GM18858 (cell line): ENCODE results near the gene GALNT18.
A peak's percentile ranks its signal among the peaks of the same experiment; 100 is the strongest.
"Not testable (repeated sequence)": the region's sequence is repeated elsewhere in the genome, so short reads cannot be mapped to it uniquely, and the experiment has no call there.

Source experiments
- ATAC-seq: cut with Tn5 transposase; IDR thresholded peaks from one replicate; pipeline ENCODE4 v1.9.1; 2021; ENCODE audit not compliant: unreplicated experiment

GALNT18 gene

DNA sequence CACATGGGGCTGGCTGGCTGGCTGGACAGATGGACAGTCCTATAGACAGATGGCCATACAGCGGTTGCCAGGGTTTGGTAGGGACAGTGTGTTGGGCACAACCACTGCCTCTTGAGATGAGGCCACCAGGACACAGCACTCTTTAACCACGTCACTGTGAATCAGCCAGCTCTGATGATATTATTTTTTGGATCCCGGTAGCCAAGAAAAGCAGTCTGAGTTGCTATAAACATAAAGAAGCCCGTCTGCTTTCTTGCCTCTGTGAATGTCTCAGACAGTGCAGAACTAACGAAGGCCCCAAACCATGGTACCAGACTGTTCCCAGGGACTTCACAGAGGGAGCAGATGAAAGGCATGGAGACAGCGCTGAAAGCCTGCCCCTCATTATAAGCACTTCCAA lies 152.9 kb downstream of the GALNT18 start:
- no peak for ATAC-seq

DNA sequence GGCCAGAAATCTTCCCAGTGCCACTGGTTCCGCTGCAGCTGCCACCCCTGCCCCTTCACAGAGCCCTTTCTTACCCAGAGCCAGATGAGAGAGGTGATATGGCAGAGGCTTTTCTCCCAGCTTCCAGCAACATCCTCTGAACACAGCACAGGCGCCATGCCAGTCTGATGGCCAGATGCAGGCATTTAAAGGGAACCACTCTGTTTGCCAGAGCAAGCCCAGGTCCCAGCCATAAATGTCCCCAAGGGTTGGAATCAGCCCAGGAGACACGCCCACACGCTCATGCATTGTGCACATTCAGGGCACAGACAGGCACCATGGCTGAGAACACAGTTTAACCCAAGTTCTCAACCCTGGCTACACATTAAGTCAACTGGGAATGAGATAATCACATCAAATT lies 154.5 kb downstream of the GALNT18 start:
- ATAC-seq = no peak

- ATAC-seq = no peak
Observed at GRCh38 chr11:11464555-11464954, 157.2 kb downstream of the GALNT18 start.

DNA sequence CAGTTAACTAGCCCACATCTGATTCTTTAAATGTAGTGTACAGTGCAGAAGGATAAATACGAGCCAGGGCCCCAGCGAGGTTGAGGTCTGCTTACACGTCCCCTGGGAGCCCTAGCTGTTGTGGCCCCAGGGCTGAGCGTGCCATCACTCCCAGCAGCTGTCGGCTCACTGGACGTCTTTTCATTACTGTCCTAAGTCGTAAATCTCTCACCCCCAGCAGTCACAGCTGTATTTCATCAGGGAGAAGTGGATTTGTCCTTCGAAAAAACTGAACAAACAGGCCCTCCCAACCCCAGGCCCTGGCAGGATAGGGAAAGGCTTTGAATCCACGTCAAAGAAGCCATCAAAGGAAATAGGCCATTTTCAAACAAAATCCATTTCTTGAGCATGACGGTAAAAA lies 158.4 kb downstream of the GALNT18 start:
- no peak for ATAC-seq

DNA sequence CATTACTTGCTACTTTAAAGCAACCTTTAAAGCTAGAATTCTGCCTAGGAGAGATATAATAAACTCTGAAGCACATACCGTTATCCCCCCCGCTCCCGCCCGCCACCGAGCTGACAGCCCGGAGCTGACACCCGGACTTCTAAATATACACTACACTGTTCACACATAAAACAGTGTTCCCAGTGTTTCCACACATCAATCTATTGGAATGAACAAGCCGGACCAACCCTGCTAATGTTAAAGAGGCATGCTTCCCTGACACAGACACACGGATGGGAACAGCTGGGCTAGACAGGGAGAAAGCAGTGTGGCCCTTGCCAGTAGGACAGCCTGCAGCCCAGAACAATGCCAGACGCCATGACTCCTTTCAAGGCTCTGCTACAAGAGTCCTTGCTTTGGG lies 160.3 kb downstream of the GALNT18 start:
- ATAC-seq = no peak

GRCh38 chr11:11459578-11459977 lies 162.2 kb downstream of the GALNT18 start:
- ATAC-seq = no peak

GRCh38 chr11:11458485-11458884 lies 163.3 kb downstream of the GALNT18 start:
- ATAC-seq = no peak

DNA sequence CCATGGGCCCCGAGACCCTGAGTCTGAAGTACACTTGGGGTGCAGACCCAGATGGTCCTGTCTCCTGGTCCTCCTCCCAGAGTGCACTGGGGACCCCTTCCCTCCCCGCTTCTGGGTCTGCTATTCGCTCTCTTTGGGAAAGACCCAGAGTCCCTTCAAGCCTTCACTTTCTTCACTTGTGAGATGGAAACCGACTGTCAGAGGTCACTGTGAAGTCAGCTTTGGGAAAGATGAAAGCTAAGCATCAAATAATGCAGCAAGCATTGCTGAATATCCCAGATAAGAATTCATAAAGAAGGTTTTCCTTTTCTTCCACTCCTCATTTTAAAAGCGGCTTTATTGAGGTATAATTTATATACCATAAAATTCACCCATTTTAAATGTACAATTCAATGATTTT lies 163.8 kb downstream of the GALNT18 start:
- no peak for ATAC-seq

- ATAC-seq = no peak
Observed at GRCh38 chr11:11456866-11457265, 164.9 kb downstream of the GALNT18 start.

GRCh38 chr11:11454671-11455223 lies 167.1 kb downstream of the GALNT18 start:
- ATAC-seq = no peak

DNA sequence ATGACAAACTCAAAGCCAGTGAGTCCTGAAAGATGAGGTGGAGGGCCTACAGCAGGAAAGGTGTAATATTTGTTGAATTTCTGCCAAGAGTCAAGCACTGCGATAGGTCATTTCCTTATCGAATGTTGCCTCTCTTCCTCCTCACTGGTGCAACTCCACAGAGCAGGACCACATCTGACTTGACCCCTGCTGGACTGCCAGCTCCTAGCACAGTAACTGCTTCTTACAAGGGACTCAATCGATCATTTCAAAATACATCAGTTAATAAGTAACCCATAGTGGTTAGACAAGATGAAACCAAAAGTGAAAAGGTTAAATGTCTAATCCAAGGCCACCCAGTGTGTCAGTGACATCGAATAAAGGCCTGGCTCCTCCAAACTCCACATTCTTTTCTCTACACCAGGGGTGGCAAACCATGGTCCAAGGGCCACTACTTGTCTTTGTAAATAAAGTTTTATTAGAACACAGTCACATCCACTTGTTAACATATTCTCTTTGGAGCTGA lies 170.3 kb downstream of the GALNT18 start:
- ATAC-seq = peak; percentile 93

- ATAC-seq = no peak
Observed at GRCh38 chr11:11450744-11451362, 171.0 kb downstream of the GALNT18 start.

- ATAC-seq = no peak
Observed at GRCh38 chr11:11449327-11449726, 172.5 kb downstream of the GALNT18 start.

- no peak for ATAC-seq
Observed at GRCh38 chr11:11448626-11449025, 173.2 kb downstream of the GALNT18 start.

DNA sequence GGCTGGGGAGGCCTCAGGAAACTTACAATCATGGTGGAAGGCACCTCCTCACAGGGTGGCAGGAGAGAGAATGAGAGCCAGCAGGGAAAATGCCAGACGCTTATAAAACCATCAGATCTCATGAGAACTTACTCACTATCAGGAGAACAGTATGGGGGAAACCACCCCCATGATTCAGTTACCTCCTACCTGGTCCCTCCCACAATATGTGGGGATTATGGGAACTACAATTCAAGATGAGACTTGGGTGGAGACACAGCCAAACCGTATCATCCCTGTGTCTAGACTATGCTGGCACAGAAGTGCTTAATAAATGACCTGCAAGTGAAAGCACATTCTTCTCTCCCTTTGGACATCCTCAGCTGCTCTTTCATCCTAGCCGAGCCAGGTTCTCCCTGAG lies 174.2 kb downstream of the GALNT18 start:
- not testable (repeated sequence) for ATAC-seq

DNA sequence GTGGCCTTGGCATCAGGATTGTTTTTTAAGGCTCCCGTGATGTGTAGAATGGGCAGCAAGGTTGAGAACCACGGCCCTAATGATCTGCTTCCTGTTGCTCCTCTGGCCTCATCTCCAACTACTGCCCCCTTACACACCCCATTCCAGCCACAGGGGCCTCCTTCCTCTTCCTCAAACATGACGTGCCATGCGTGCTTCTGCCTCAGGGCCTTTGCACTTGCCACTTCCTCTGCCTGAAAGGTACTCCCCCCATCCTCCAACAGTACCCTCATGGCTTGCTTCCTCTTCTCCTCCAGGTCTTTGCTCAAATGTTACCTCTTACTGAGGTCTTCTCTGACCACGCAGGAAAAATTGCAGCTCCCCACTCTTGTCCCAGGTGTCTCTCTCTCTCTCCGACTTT lies 174.8 kb downstream of the GALNT18 start:
- ATAC-seq = no peak

DNA sequence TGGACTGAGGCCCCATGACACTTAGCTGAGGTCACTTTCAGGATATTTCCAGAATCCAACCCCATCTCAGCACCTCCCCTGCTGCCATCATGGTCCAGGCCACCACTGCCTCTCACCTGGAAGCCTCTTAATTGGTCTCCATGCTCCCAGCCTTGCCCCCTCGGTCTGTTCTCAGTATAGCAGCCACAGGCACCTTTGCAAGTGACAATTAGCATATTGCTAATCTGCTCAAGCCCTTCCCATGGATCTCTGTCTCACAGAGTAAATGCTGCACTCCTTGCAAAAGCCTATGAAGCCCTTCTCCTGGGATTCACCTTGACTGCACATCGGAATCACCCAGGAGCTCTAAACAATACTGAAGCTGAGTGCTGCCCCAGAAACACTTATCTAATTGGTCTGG lies 175.2 kb downstream of the GALNT18 start:
- ATAC-seq = no peak

DNA sequence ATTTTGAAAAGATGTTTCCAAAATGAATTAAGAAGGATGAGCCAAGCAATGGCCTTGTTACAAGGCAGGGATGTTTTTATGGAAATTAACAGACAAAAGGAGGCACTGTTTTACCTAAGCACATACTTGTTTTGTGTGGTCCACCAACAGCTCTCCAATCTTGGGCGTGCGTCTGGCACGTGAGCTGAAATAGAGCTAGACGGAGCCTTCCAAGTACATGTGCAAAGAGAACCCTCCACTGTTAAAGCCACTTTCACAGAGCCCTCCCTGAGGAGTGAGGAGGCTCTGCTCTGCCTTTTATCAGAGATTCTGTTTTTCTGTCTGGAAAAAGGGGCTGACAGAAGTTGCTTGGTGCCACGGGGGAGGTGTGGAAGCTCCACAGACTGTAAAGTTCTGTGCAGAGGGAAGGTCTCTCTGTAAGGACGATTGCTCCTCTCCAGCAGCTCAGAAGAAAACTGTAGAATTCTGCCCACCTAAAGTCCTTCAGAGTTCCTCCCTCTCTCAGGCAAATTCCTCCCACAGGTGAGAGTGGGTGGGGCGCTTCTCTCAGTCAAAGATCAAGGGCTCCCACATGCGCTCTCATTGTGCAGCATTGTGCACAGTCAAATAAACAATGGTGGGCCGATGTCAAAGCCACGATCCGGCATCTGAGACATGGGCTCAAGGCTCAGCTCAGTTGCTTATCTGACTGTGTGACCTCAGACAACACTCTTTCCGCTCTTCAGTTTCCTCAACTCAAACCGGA lies 176.2 kb downstream of the GALNT18 start:
- no peak for ATAC-seq

- ATAC-seq = no peak
Observed at GRCh38 chr11:11444804-11445131, 177.0 kb downstream of the GALNT18 start.

- no peak for ATAC-seq
Observed at GRCh38 chr11:11444027-11444803, 177.6 kb downstream of the GALNT18 start.

DNA sequence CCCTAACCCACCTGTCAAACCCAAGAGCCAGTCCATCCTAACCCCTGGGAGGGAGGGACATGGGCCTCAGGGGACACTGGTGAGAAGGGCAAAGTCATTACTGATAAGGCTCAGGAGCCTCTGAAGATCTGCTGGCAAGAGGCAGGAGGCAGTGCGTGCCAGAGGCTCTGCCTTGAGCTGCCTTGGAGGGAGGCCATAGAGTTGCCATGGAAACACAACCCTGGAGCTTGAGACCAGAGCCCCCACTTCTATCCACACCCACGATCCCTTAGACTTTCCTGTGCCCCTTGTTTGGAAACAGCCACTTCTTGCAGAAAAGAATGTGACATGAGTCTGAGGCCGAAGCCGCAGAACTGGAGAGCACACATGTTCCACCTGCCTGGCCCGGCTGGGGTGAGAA lies 179.0 kb downstream of the GALNT18 start:
- no peak for ATAC-seq

DNA sequence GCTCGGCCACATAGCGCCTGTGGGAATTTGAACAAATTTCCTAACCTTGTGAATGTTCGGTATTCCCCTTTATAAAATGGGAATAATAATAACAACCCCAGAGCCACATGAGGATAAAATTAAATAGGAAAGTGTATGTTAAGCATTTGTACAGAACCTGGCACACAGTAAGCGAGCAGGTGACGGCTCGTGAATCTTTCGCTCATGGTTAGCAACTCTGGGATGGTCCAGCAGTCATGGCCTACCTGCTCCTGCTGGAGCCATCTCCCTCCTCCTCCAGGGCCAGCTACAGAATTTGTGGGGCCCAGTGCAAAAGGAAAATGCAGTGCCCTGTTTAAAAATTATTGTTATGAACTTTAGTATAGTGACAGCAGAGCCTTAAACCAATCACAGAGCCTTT lies 180.3 kb downstream of the GALNT18 start:
- no peak for ATAC-seq
